Activated CD4-positive, alpha-beta T cell treated with anti-CD3 and anti-CD28 coated beads for 36 hours (primary cell): Measurements from ENCODE around the gene PADI3. TPM values are rescaled to one million over a fixed set of nuclear protein-coding genes. Genes with fewer than 3 reads are reported as not detected.

Source experiments
- ATAC-seq: fragments of 200-7000 bp; cut with Tn5 transposase; one replicate; pipeline ENCODE4 v1.10.0; 2021; ENCODE audit warnings: mild to moderate bottlenecking, moderate library complexity
- CTCF ChIA-PET: fragments of 350-600 bp; sonication (Branson Sonifier 250); formaldehyde crosslinking; loops from one replicate; lab custom pipeline; 2021; ENCODE audit warnings: antibody characterized with exemption; lab: Charles Lee
- POLR2A ChIA-PET: fragments of 350-600 bp; sonication (Branson Sonifier 250); formaldehyde crosslinking; loops from one replicate; lab custom pipeline; 2021; ENCODE audit warnings: antibody characterized with exemption, inconsistent platforms; lab: Charles Lee
- DNase-seq: peaks from one replicate; pipeline ENCODE4 v3.0.0-alpha.2; 2020
- H3K27ac Mint-ChIP-seq: one replicate; pipeline ENCODE4 v1.8.0; 2021; ENCODE audit warnings: mixed read lengths
- H3K27me3 Mint-ChIP-seq: one replicate; pipeline ENCODE4 v1.8.0; 2021; ENCODE audit warnings: mixed read lengths
- H3K36me3 Mint-ChIP-seq: one replicate; pipeline ENCODE4 v1.8.0; 2021; ENCODE audit warnings: low read depth, mixed read lengths
- H3K4me1 Mint-ChIP-seq: one replicate; pipeline ENCODE4 v1.8.0; 2021; ENCODE audit warnings: mixed read lengths
- H3K4me3 Mint-ChIP-seq: one replicate; pipeline ENCODE4 v1.8.0; 2021; ENCODE audit warnings: mild to moderate bottlenecking, moderate library complexity, mixed read lengths
- H3K9me3 Mint-ChIP-seq: one replicate; pipeline ENCODE4 v1.8.0; 2021; ENCODE audit warnings: low read depth, mixed read lengths
- intact Hi-C, 2 experiments: fragments of 100-400 bp; cut with DNase I in 1 of 2; cut with micrococcal nuclease in 1 of 2; formaldehyde crosslinking; loops; one replicate each; pipeline versions ENCODE4 v1.14.2 to v1.15.1; 2022 to 2024; cut with DNase I, micrococcal nuclease
- total RNA-seq, 2 experiments: library from RNA; stranded (reverse); gene quantifications; one replicate each; pipeline ENCODE4 v1.2.3, GENCODE V29; 2021

PADI3 gene
- total RNA-seq, 2 experiments from 2014 or later: not detected

- H3K36me3 Mint-ChIP-seq: no peaks in the 10 kb centered on the region
- H3K27ac Mint-ChIP-seq: peak overlapping the region; percentile 23
- H3K4me3 Mint-ChIP-seq: no peak overlapping the region
- H3K4me1 Mint-ChIP-seq: peaks cover 30% of the 10 kb centered on the region
- no peaks in the 10 kb centered on the region for H3K9me3 Mint-ChIP-seq
- POLR2A ChIA-PET: interaction anchor here (0.6 kb wide), 1 partner anchor 1236 kb away, joined by 4 read pairs; no protein-coding TSS in a partner anchor
- CTCF ChIA-PET: interaction anchor here (1.0 to 1.1 kb wide), 4 partner anchors 18 to 82 kb away, joined by 3 to 7 read pairs (median 4); no protein-coding TSS in a partner anchor
- DNase-seq (peak; percentile 84), ATAC-seq (peak; percentile 97)
- intact Hi-C loops: no loop called here
- peaks cover 19% of the 10 kb centered on the region for H3K27me3 Mint-ChIP-seq
Measured at GRCh38 chr1:17207966-17208418, 40.9 kb upstream of the PADI3 start.

DNA sequence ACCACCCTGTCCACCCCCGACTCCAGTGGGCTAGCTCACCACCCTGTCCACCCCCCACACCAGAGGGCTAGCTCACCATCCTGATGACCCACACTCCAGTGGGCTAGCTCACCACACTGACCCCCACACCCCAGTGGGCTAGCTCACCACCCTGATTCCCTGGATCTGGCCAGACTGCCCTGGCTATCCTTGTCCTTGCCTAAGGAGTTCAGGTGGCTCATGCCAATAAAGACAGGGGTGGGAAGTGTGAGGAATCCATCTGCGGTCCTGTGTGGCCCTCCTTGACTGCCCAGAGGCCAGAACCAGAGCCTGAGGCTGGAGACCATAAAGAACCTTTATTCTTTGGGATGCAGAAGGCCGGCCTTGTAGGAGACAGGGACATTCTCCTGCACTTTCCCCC, 40.4 kb upstream of the PADI3 start:
- CTCF ChIA-PET: interaction anchor here (1.0 to 1.1 kb wide), 2 partner anchors 17 to 31 kb away, joined by 3 read pairs; no protein-coding TSS in a partner anchor
- peaks cover 24% of the 10 kb centered on the region for H3K27me3 Mint-ChIP-seq
- H3K27ac Mint-ChIP-seq: no peak overlapping the region
- no peaks in the 10 kb centered on the region for H3K36me3 Mint-ChIP-seq
- no peak overlapping the region for H3K4me3 Mint-ChIP-seq
- no peaks in the 10 kb centered on the region for H3K9me3 Mint-ChIP-seq
- intact Hi-C loops: no loop called here
- H3K4me1 Mint-ChIP-seq: peaks cover 33% of the 10 kb centered on the region
- DNase-seq (no peak), ATAC-seq (no peak)
- POLR2A ChIA-PET: no interaction called here

- Mint-ChIP-seq H3K27me3 (peaks cover 23% of the 10 kb centered on the region), H3K4me1 (peaks cover 33% of the 10 kb centered on the region), H3K27ac (no peak overlapping the region), H3K9me3 (no peaks in the 10 kb centered on the region), H3K36me3 (no peaks in the 10 kb centered on the region), H3K4me3 (no peak overlapping the region)
- POLR2A ChIA-PET: no interaction called here
- intact Hi-C loops: no loop called here
- DNase-seq (no peak), ATAC-seq (no peak)
- CTCF ChIA-PET: no interaction called here
Measured at GRCh38 chr1:17209430-17209829, 39.5 kb upstream of the PADI3 start.

- CTCF ChIA-PET: no interaction called here
- intact Hi-C loops: no loop called here
- peaks cover 33% of the 10 kb centered on the region for H3K4me1 Mint-ChIP-seq
- H3K27ac Mint-ChIP-seq: no peak overlapping the region
- H3K4me3 Mint-ChIP-seq: no peak overlapping the region
- no peaks in the 10 kb centered on the region for H3K36me3 Mint-ChIP-seq
- POLR2A ChIA-PET: interaction anchor here (0.6 kb wide), 1 partner anchor 34 kb away, joined by 4 read pairs; no protein-coding TSS in a partner anchor
- no peak for DNase-seq
- no peaks in the 10 kb centered on the region for H3K9me3 Mint-ChIP-seq
- H3K27me3 Mint-ChIP-seq: peaks cover 21% of the 10 kb centered on the region
- no peak for ATAC-seq
Measured at GRCh38 chr1:17210176-17210575, 38.7 kb upstream of the PADI3 start.

GRCh38 chr1:17211377-17211776, 37.5 kb upstream of the PADI3 start:
- ATAC-seq (no peak), DNase-seq (no peak)
- peaks cover 24% of the 10 kb centered on the region for H3K27me3 Mint-ChIP-seq
- intact Hi-C loops: no loop called here
- no peaks in the 10 kb centered on the region for H3K36me3 Mint-ChIP-seq
- H3K27ac Mint-ChIP-seq: no peak overlapping the region
- CTCF ChIA-PET: interaction anchor here (0.8 to 1.5 kb wide), 2 partner anchors 10 to 26 kb away, joined by 3 to 4 read pairs; no protein-coding TSS in a partner anchor
- POLR2A ChIA-PET: no interaction called here
- H3K4me3 Mint-ChIP-seq: no peak overlapping the region
- H3K4me1 Mint-ChIP-seq: peaks cover 33% of the 10 kb centered on the region
- H3K9me3 Mint-ChIP-seq: no peaks in the 10 kb centered on the region

DNA sequence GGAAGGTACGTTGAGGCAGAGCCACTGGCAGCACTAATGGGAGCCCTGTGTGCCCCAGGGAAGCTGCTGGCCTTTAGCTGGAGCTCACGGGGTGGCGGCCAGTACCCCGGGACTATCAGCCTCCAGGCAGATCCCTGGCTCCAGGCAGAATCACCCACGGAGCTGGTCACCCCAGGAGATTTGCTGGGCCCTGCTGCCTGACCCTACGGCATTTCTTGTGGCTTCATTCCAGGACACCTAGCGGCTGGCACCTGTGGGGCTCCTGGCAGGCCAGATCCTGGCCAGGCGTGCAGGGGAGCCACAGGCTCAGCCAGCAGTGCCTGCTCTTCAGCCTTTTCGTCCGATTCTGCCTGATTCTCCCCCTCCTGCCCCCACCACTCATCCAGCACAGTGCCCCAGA, 36.9 kb upstream of the PADI3 start:
- ATAC-seq (no peak), DNase-seq (no peak)
- Mint-ChIP-seq H3K27ac (no peak overlapping the region), H3K9me3 (no peaks in the 10 kb centered on the region), H3K27me3 (peaks cover 25% of the 10 kb centered on the region), H3K4me1 (peaks cover 33% of the 10 kb centered on the region), H3K4me3 (no peak overlapping the region), H3K36me3 (no peaks in the 10 kb centered on the region)
- ChIA-PET CTCF (interaction anchor here (0.8 to 1.5 kb wide), 3 partner anchors 11 to 86 kb away, joined by 3 to 5 read pairs (median 4); no protein-coding TSS in a partner anchor), POLR2A (no interaction called here)
- intact Hi-C loops: no loop called here

DNA sequence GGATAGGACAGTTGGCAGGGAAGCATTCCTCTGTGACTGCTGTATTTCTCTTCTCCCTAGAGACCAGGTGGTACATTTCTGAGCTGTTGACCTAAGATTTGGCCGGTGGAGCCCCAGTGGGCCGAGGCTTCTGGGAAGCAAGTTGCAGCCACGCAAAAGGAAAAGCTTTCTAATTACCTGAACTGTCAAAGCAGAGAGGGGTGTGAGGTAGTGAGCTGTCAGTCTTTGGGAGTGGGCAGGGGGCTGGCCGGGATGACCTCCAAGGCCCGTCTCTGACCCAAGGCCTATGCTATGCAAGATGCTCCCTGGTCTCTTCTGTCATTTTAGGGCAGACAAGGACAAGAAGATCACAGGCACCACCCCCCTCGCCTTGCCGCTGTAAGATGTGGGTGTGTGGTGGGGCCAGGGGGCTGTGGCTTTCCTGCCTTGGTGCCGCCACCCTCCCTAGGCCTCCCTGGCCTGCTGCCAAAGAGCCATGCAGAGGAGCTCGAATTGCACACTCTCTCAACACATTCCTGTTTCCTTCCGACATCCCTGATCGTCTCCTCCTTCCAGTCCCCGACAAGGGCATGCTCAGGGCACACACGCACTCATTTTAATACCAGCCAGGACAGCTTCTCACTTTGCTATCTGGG, 36.3 kb upstream of the PADI3 start:
- intact Hi-C loops: no loop called here
- DNase-seq (peak; percentile 78), ATAC-seq (no peak)
- no peak overlapping the region for H3K4me3 Mint-ChIP-seq
- POLR2A ChIA-PET: no interaction called here
- H3K27me3 Mint-ChIP-seq: peaks cover 25% of the 10 kb centered on the region
- no peaks in the 10 kb centered on the region for H3K9me3 Mint-ChIP-seq
- H3K27ac Mint-ChIP-seq: no peak overlapping the region
- CTCF ChIA-PET: interaction anchor here (0.8 to 1.5 kb wide), 5 partner anchors 24 to 194 kb away, joined by 3 to 5 read pairs (median 4); no protein-coding TSS in a partner anchor
- no peaks in the 10 kb centered on the region for H3K36me3 Mint-ChIP-seq
- H3K4me1 Mint-ChIP-seq: peaks cover 28% of the 10 kb centered on the region

DNA sequence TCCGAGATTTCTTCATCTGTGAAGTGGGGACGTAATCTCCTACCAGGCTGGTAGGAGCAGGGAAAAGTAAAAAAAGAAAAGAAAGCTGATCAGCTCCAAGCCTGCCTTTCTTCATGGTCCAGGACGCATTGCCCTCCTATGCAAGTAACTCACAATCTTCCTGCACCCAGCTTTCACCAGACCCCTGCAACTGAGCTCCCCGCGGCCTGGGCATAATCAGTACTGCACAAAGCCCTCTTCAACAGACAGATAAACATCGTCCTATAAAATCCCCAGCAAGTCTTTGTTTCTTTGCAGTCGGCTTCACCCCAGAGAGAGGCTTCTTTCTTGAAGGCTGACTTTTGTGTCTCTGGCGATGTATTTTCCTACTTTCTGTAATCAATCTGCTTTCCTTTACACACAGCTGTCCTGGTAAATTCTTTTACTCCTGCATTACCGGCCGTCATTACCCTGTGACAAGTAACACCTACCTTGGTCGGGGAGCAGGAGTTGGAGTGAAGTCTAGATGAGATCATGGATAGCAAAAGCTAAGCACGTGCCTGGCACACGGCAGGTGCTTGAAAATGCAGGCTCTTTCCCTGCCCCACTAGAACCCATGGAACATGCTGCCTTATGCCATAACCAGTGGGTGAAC, 35.6 kb upstream of the PADI3 start:
- Mint-ChIP-seq H3K9me3 (no peaks in the 10 kb centered on the region), H3K4me3 (no peak overlapping the region), H3K27ac (no peak overlapping the region), H3K27me3 (peaks cover 25% of the 10 kb centered on the region), H3K4me1 (peaks cover 21% of the 10 kb centered on the region), H3K36me3 (no peaks in the 10 kb centered on the region)
- CTCF ChIA-PET: interaction anchor here (0.8 to 1.3 kb wide), 4 partner anchors 23 to 195 kb away, joined by 3 to 5 read pairs (median 4); no protein-coding TSS in a partner anchor
- intact Hi-C loops: no loop called here
- POLR2A ChIA-PET: no interaction called here
- DNase-seq (no peak), ATAC-seq (no peak)

- H3K36me3 Mint-ChIP-seq: no peaks in the 10 kb centered on the region
- peaks cover 17% of the 10 kb centered on the region for H3K4me1 Mint-ChIP-seq
- no peaks in the 10 kb centered on the region for H3K9me3 Mint-ChIP-seq
- intact Hi-C loops: no loop called here
- DNase-seq (no peak), ATAC-seq (no peak)
- H3K27ac Mint-ChIP-seq: no peak overlapping the region
- peaks cover 25% of the 10 kb centered on the region for H3K27me3 Mint-ChIP-seq
- H3K4me3 Mint-ChIP-seq: no peak overlapping the region
- ChIA-PET POLR2A (no interaction called here), CTCF (no interaction called here)
Measured at GRCh38 chr1:17213782-17214148, 35.1 kb upstream of the PADI3 start.

GRCh38 chr1:17214876-17215544, 33.9 kb upstream of the PADI3 start:
- Mint-ChIP-seq H3K27me3 (peaks cover 22% of the 10 kb centered on the region), H3K9me3 (no peaks in the 10 kb centered on the region), H3K4me1 (peaks cover 17% of the 10 kb centered on the region), H3K27ac (no peak overlapping the region), H3K36me3 (no peaks in the 10 kb centered on the region), H3K4me3 (no peak overlapping the region)
- intact Hi-C loops: no loop called here
- ChIA-PET CTCF (no interaction called here), POLR2A (no interaction called here)
- no peak for ATAC-seq
- DNase-seq: no peak

- ChIA-PET CTCF (interaction anchor here (1.2 kb wide), 1 partner anchor 21 kb away, joined by 3 read pairs; no protein-coding TSS in a partner anchor), POLR2A (no interaction called here)
- no peak for DNase-seq
- no peak for ATAC-seq
- H3K4me3 Mint-ChIP-seq: no peak overlapping the region
- peaks cover 22% of the 10 kb centered on the region for H3K27me3 Mint-ChIP-seq
- no peaks in the 10 kb centered on the region for H3K36me3 Mint-ChIP-seq
- no peak overlapping the region for H3K27ac Mint-ChIP-seq
- no peaks in the 10 kb centered on the region for H3K9me3 Mint-ChIP-seq
- intact Hi-C loops: no loop called here
- peaks cover 17% of the 10 kb centered on the region for H3K4me1 Mint-ChIP-seq
Measured at GRCh38 chr1:17215545-17215890, 33.4 kb upstream of the PADI3 start.
